ENCODE results near the gene MAP1B. TPM values are rescaled to one million over a fixed set of nuclear protein-coding genes. Genes with fewer than 3 reads are reported as not detected.

MAP1B gene
- total RNA-seq, 1 experiment from 2014 or later, result not detected

- no peaks in the 10 kb centered on the region for H3K27me3 ChIP-seq (ENCODE audit: low read length)
- no peaks in the 10 kb centered on the region for H3K9me2 ChIP-seq (replicated peaks; ENCODE audit: insufficient read depth, low read length)
- H3K4me1 ChIP-seq (ENCODE audit: low read length), result no peaks in the 10 kb centered on the region
- H2AFZ ChIP-seq (ENCODE audit: low read length), result no peak overlapping the region
- H3K79me2 ChIP-seq (ENCODE audit: low read length), result no peaks in the 10 kb centered on the region
- no peaks in the 10 kb centered on the region for H4K20me1 ChIP-seq (ENCODE audit: insufficient read depth, low read depth, low read length)
- no peak overlapping the region; the same call in 1 of the 2 replicates for H3K4me3 ChIP-seq (ENCODE audit: low read length)
- H3K9me3 ChIP-seq (ENCODE audit: low read length), result no peaks in the 10 kb centered on the region
- no peak overlapping the region for H3K4me2 ChIP-seq (ENCODE audit: low read depth, low read length, poor library complexity, severe bottlenecking)
- H3K9ac ChIP-seq (ENCODE audit: low read length), result no peak overlapping the region
- no peak overlapping the region for H3K27ac ChIP-seq (ENCODE audit: low read length)
- H3K36me3 ChIP-seq (ENCODE audit: insufficient read depth, low read length), result no peaks in the 10 kb centered on the region
- peak; percentile 19 for DNase-seq
Measured at GRCh38 chr5:72108202-72109061, 1.2 kb downstream of the MAP1B start.

DNA sequence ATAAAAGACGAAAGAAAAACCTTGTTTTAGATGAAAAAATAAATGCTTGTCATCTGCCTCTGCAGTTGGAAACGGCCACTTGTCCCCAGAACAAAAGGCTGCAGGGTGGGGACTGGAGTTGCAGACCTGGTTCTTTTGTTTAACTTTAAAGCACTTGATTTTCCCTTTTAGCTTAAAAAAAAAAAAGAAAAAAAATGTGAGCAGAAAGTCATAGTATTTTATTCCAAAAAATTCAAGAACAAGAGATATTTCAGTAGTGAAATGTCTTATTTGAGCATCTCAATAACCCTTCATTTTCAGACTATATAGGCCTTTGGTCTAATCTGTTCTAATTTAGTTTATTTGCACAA lies 1.8 kb downstream of the MAP1B start:
- Histone ChIP-seq H3K9me2 (replicated peaks; ENCODE audit: insufficient read depth, low read length) (no peaks in the 10 kb centered on the region), H3K4me2 (ENCODE audit: low read depth, low read length, poor library complexity, severe bottlenecking) (no peak overlapping the region), H3K79me2 (ENCODE audit: low read length) (no peaks in the 10 kb centered on the region), H3K9me3 (ENCODE audit: low read length) (no peaks in the 10 kb centered on the region), H3K4me3 (ENCODE audit: low read length) (no peak overlapping the region; the same call in 1 of the 2 replicates), H3K4me1 (ENCODE audit: low read length) (no peaks in the 10 kb centered on the region), H3K27ac (ENCODE audit: low read length) (no peak overlapping the region), H2AFZ (ENCODE audit: low read length) (no peak overlapping the region), H3K27me3 (ENCODE audit: low read length) (no peaks in the 10 kb centered on the region), H3K36me3 (ENCODE audit: insufficient read depth, low read length) (no peaks in the 10 kb centered on the region), H4K20me1 (ENCODE audit: insufficient read depth, low read depth, low read length) (no peaks in the 10 kb centered on the region), H3K9ac (ENCODE audit: low read length) (no peak overlapping the region)
- no peak for DNase-seq

GRCh38 chr5:72109625-72110024 lies 2.4 kb downstream of the MAP1B start:
- no peaks in the 10 kb centered on the region for H3K27me3 ChIP-seq (ENCODE audit: low read length)
- no peaks in the 10 kb centered on the region for H3K36me3 ChIP-seq (ENCODE audit: insufficient read depth, low read length)
- H3K27ac ChIP-seq (ENCODE audit: low read length), result no peak overlapping the region
- no peaks in the 10 kb centered on the region for H4K20me1 ChIP-seq (ENCODE audit: insufficient read depth, low read depth, low read length)
- no peaks in the 10 kb centered on the region for H3K4me1 ChIP-seq (ENCODE audit: low read length)
- H2AFZ ChIP-seq (ENCODE audit: low read length), result no peak overlapping the region
- H3K9me3 ChIP-seq (ENCODE audit: low read length), result no peaks in the 10 kb centered on the region
- DNase-seq, result no peak
- H3K4me3 ChIP-seq (ENCODE audit: low read length), result no peak overlapping the region
- no peaks in the 10 kb centered on the region for H3K79me2 ChIP-seq (ENCODE audit: low read length)
- no peak overlapping the region for H3K9ac ChIP-seq (ENCODE audit: low read length)
- no peak overlapping the region for H3K4me2 ChIP-seq (ENCODE audit: low read depth, low read length, poor library complexity, severe bottlenecking)
- no peaks in the 10 kb centered on the region for H3K9me2 ChIP-seq (replicated peaks; ENCODE audit: insufficient read depth, low read length)

DNA sequence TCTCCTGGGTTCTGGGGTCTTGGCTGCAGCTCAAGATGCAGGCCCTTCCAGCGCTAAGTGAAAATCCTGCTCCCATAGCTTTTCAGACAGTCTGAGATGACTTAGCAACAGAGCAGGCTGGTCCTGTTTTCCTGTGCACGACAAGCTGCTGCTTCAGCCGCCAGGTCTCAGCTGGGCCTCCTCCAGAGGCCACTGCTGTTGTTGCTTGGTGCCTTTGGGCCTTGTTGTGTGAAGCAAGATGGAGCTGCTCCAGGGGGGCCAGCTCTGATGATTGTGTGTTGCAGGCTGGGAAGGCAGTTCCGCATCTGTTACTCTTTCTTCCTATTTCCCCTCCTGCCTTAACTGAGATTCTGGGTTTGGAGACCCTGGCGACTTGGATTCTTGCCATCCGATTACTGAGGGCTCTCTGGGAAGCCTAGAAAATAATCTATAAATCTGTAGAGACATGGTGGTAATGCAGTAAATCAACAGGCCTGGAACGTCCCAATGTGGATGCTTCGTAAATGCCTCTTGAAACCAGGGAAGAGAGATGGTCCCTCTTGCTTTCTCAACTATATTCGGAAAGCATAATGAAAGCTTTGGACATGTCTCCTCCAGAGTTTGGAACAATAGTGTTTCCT lies 3.2 kb downstream of the MAP1B start:
- Histone ChIP-seq H3K9ac (ENCODE audit: low read length) (no peak overlapping the region), H3K27ac (ENCODE audit: low read length) (no peak overlapping the region), H3K79me2 (ENCODE audit: low read length) (no peaks in the 10 kb centered on the region), H3K4me3 (ENCODE audit: low read length) (no peak overlapping the region), H3K9me2 (replicated peaks; ENCODE audit: insufficient read depth, low read length) (no peaks in the 10 kb centered on the region), H3K4me1 (ENCODE audit: low read length) (no peaks in the 10 kb centered on the region), H3K4me2 (ENCODE audit: low read depth, low read length, poor library complexity, severe bottlenecking) (no peak overlapping the region), H3K36me3 (ENCODE audit: insufficient read depth, low read length) (no peaks in the 10 kb centered on the region), H4K20me1 (ENCODE audit: insufficient read depth, low read depth, low read length) (no peaks in the 10 kb centered on the region), H3K9me3 (ENCODE audit: low read length) (no peaks in the 10 kb centered on the region), H3K27me3 (ENCODE audit: low read length) (no peaks in the 10 kb centered on the region), H2AFZ (ENCODE audit: low read length) (no peak overlapping the region)
- DNase-seq, result no peak

- Histone ChIP-seq H3K9ac (ENCODE audit: low read length) (no peak overlapping the region), H3K27me3 (ENCODE audit: low read length) (no peaks in the 10 kb centered on the region), H3K9me2 (replicated peaks; ENCODE audit: insufficient read depth, low read length) (no peaks in the 10 kb centered on the region), H4K20me1 (ENCODE audit: insufficient read depth, low read depth, low read length) (no peaks in the 10 kb centered on the region), H2AFZ (ENCODE audit: low read length) (no peak overlapping the region), H3K4me3 (ENCODE audit: low read length) (no peak overlapping the region), H3K36me3 (ENCODE audit: insufficient read depth, low read length) (no peaks in the 10 kb centered on the region), H3K4me2 (ENCODE audit: low read depth, low read length, poor library complexity, severe bottlenecking) (no peak overlapping the region), H3K79me2 (ENCODE audit: low read length) (no peaks in the 10 kb centered on the region), H3K4me1 (ENCODE audit: low read length) (no peaks in the 10 kb centered on the region), H3K27ac (ENCODE audit: low read length) (no peak overlapping the region), H3K9me3 (ENCODE audit: low read length) (no peaks in the 10 kb centered on the region)
- DNase-seq, result no peak
Measured at GRCh38 chr5:72112389-72112788, 5.1 kb downstream of the MAP1B start.

DNA sequence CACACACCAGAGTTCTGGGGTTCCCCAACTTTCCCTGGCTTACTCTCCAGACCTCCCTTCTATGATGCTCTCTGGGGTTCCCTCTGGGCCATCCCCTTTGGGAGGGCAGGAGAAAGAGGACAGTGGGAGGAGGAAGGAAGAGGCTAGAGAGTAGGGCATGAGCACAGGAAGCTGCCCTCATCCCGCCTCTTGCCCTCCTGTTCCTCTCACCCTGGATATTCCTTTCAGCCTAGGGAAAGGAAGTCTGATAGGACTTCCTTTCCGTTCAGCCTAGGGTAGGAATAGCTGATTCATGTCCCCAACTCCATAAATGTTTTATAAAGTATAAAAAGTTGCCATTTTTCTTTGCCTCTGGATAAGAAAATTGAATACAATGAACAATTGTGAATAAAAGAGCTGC lies 7.4 kb downstream of the MAP1B start:
- no peaks in the 10 kb centered on the region for H3K9me2 ChIP-seq (replicated peaks; ENCODE audit: insufficient read depth, low read length)
- no peak overlapping the region for H3K4me2 ChIP-seq (ENCODE audit: low read depth, low read length, poor library complexity, severe bottlenecking)
- H3K9me3 ChIP-seq (ENCODE audit: low read length), result no peaks in the 10 kb centered on the region
- no peaks in the 10 kb centered on the region for H4K20me1 ChIP-seq (ENCODE audit: insufficient read depth, low read depth, low read length)
- no peak overlapping the region for H3K27ac ChIP-seq (ENCODE audit: low read length)
- no peak overlapping the region for H3K9ac ChIP-seq (ENCODE audit: low read length)
- H3K36me3 ChIP-seq (ENCODE audit: insufficient read depth, low read length), result no peaks in the 10 kb centered on the region
- H3K79me2 ChIP-seq (ENCODE audit: low read length), result no peaks in the 10 kb centered on the region
- no peak overlapping the region for H2AFZ ChIP-seq (ENCODE audit: low read length)
- DNase-seq, result peak; percentile 0
- H3K4me3 ChIP-seq (ENCODE audit: low read length), result no peak overlapping the region
- H3K27me3 ChIP-seq (ENCODE audit: low read length), result no peaks in the 10 kb centered on the region
- no peaks in the 10 kb centered on the region for H3K4me1 ChIP-seq (ENCODE audit: low read length)

DNA sequence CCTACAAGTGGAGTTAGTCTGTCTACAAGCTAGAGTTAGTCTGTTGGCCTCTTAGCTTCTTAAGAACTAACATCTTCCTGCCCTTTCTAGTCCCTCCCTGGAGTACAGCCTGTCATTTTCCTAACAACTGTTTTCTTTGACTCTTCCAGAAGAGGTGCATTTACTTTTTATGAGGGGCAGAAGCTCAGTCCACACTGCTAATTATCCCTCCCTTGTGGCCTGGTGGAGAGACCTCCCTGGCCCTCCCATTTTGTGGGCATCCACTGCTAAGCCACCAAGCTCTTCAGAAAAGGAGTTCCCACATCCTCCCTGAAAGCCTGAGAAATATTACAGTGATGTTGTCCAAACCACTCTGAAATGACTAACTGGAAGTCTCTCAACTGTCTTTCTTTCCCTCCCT lies 8.0 kb downstream of the MAP1B start:
- peak; percentile 2 for DNase-seq
- H3K9ac ChIP-seq (ENCODE audit: low read length), result no peak overlapping the region
- H3K4me3 ChIP-seq (ENCODE audit: low read length), result no peak overlapping the region
- H3K4me1 ChIP-seq (ENCODE audit: low read length), result no peaks in the 10 kb centered on the region
- H4K20me1 ChIP-seq (ENCODE audit: insufficient read depth, low read depth, low read length), result no peaks in the 10 kb centered on the region
- no peaks in the 10 kb centered on the region for H3K27me3 ChIP-seq (ENCODE audit: low read length)
- no peaks in the 10 kb centered on the region for H3K9me2 ChIP-seq (replicated peaks; ENCODE audit: insufficient read depth, low read length)
- no peaks in the 10 kb centered on the region for H3K36me3 ChIP-seq (ENCODE audit: insufficient read depth, low read length)
- no peak overlapping the region for H3K4me2 ChIP-seq (ENCODE audit: low read depth, low read length, poor library complexity, severe bottlenecking)
- no peak overlapping the region for H2AFZ ChIP-seq (ENCODE audit: low read length)
- H3K27ac ChIP-seq (ENCODE audit: low read length), result no peak overlapping the region
- H3K79me2 ChIP-seq (ENCODE audit: low read length), result no peaks in the 10 kb centered on the region
- no peaks in the 10 kb centered on the region for H3K9me3 ChIP-seq (ENCODE audit: low read length)

DNA sequence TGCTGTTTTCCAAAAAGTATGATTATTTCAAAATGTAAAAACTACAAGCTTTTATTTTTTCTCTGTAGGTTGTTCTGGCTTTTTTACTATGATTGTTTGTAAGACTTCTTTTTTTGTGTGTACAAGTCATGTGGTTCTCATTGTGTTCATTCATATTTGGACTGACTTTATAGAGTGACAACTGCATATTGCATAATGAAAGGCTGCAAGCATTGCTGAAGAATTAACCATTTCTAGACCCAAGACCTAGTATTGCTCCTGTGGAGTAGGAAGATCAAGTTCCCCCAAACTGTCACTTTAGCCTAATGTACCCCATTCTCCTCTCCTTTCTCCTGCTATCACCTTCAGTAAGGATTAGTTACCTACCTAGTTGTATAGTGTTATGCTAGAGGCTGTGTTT lies 10.0 kb downstream of the MAP1B start:
- no peak overlapping the region for H3K4me2 ChIP-seq (ENCODE audit: low read depth, low read length, poor library complexity, severe bottlenecking)
- H3K9ac ChIP-seq (ENCODE audit: low read length), result no peak overlapping the region
- H3K4me3 ChIP-seq (ENCODE audit: low read length), result no peak overlapping the region
- no peak overlapping the region for H2AFZ ChIP-seq (ENCODE audit: low read length)
- H3K9me3 ChIP-seq (ENCODE audit: low read length), result no peaks in the 10 kb centered on the region
- H3K27me3 ChIP-seq (ENCODE audit: low read length), result no peaks in the 10 kb centered on the region
- no peaks in the 10 kb centered on the region for H3K9me2 ChIP-seq (replicated peaks; ENCODE audit: insufficient read depth, low read length)
- H3K79me2 ChIP-seq (ENCODE audit: low read length), result no peaks in the 10 kb centered on the region
- H4K20me1 ChIP-seq (ENCODE audit: insufficient read depth, low read depth, low read length), result no peaks in the 10 kb centered on the region
- H3K27ac ChIP-seq (ENCODE audit: low read length), result no peak overlapping the region
- DNase-seq, result peak; percentile 26
- no peaks in the 10 kb centered on the region for H3K4me1 ChIP-seq (ENCODE audit: low read length)
- no peaks in the 10 kb centered on the region for H3K36me3 ChIP-seq (ENCODE audit: insufficient read depth, low read length)
